CD4-positive, alpha-beta T cell treated with Interleukin-4 for 1 hour (primary cell): ENCODE data around the gene PI16.
"Not testable (repeated sequence)": the region's sequence is repeated elsewhere in the genome, so short reads cannot be mapped to it uniquely, and the experiment has no call there.

Source experiments
- DNase-seq, 2 donors: peaks; one replicate each; pipeline ENCODE4 v3.0.0-alpha.2; 2020 to 2022

The PI16 gene

GRCh38 chr6:36929152-36929551 lies 25.4 kb upstream of the PI16 start:
- no peak for DNase-seq

- DNase-seq, result no peak
Measured at GRCh38 chr6:36929607-36930006, 24.9 kb upstream of the PI16 start.

- no peak for DNase-seq
Measured at GRCh38 chr6:36930483-36930882, 24.1 kb upstream of the PI16 start.

- DNase-seq, result no peak
Measured at GRCh38 chr6:36933102-36933501, 21.4 kb upstream of the PI16 start.

- no peak for DNase-seq
Measured at GRCh38 chr6:36933519-36933918, 21.0 kb upstream of the PI16 start.

GRCh38 chr6:36934901-36935300 lies 19.6 kb upstream of the PI16 start:
- no peak for DNase-seq

GRCh38 chr6:36936824-36937223 lies 17.7 kb upstream of the PI16 start:
- DNase-seq, result no peak

GRCh38 chr6:36937896-36938295 lies 16.6 kb upstream of the PI16 start:
- DNase-seq, result no peak

- no peak for DNase-seq
Measured at GRCh38 chr6:36938536-36938935, 16.0 kb upstream of the PI16 start.

GRCh38 chr6:36939005-36939404 lies 15.5 kb upstream of the PI16 start:
- not testable (repeated sequence) for DNase-seq

GRCh38 chr6:36940027-36940426 lies 14.5 kb upstream of the PI16 start:
- DNase-seq, result no peak

- DNase-seq, result not testable (repeated sequence)
Measured at GRCh38 chr6:36941561-36941960, 13.0 kb upstream of the PI16 start.

GRCh38 chr6:36942329-36942728 lies 12.2 kb upstream of the PI16 start:
- not testable (repeated sequence) for DNase-seq

GRCh38 chr6:36944650-36945049 lies 9.9 kb upstream of the PI16 start:
- DNase-seq, result no peak

- DNase-seq, result no peak
Measured at GRCh38 chr6:36945301-36945700, 9.2 kb upstream of the PI16 start.

- no peak for DNase-seq
Measured at GRCh38 chr6:36946526-36946925, 8.0 kb upstream of the PI16 start.

- peak; percentile 23 to 55 for DNase-seq
Measured at GRCh38 chr6:36947570-36948351, 6.8 kb upstream of the PI16 start.

- not testable (repeated sequence) for DNase-seq
Measured at GRCh38 chr6:36949076-36949475, 5.5 kb upstream of the PI16 start.

- DNase-seq, result no peak
Measured at GRCh38 chr6:36949636-36950035, 4.9 kb upstream of the PI16 start.

- no peak for DNase-seq
Measured at GRCh38 chr6:36953931-36954261, 642 bp upstream of the PI16 start.

GRCh38 chr6:36955136-36955535 lies 598 bp downstream of the PI16 start:
- DNase-seq, result no peak

- no peak for DNase-seq
Measured at GRCh38 chr6:36955671-36956445, 1.3 kb downstream of the PI16 start.

- no peak for DNase-seq
Measured at GRCh38 chr6:36956446-36956820, 1.9 kb downstream of the PI16 start.

- no peak for DNase-seq
Measured at GRCh38 chr6:36957773-36958271, 3.3 kb downstream of the PI16 start.
